Smooth muscle cell (in vitro differentiated cells): ENCODE data around the gene RNU1-4. TPM values are rescaled to one million over a fixed set of nuclear protein-coding genes. Genes with fewer than 3 reads are reported as not detected.
"Not testable (repeated sequence)": the region's sequence is repeated elsewhere in the genome, so short reads cannot be mapped to it uniquely, and the experiment has no call there.

Experiments
- DNase-seq: peaks from one replicate; lab custom pipeline; 2025; ENCODE audit not compliant: unreplicated experiment; lab: John Stamatoyannopoulos, UW
- H2AFZ ChIP-seq: fragments of 200-600 bp; sonication (generic); 2 replicates; pipeline ENCODE4 v1.6.0; 2016; ENCODE audit warnings: antibody characterized with exemption, low read depth, mild to moderate bottlenecking
- H3F3A ChIP-seq: fragments of 200-600 bp; sonication (generic); 2 replicates; pipeline ENCODE4 v1.6.0; 2017; ENCODE audit warnings: antibody characterized with exemption, low read depth
- H3K27ac ChIP-seq: fragments of 200-600 bp; sonication (generic); 2 replicates; pipeline ENCODE4 v1.5.1; 2016; ENCODE audit warnings: low read depth, mild to moderate bottlenecking
- H3K27me3 ChIP-seq: fragments of 200-600 bp; sonication (generic); 2 replicates; pipeline ENCODE4 v1.6.1; 2016; ENCODE audit warnings: low read depth, mild to moderate bottlenecking
- H3K36me3 ChIP-seq: fragments of 200-600 bp; sonication (generic); 2 replicates; pipeline ENCODE4 v1.5.1; 2016; ENCODE audit warnings: low read depth
- H3K4me1 ChIP-seq: fragments of 200-600 bp; sonication (generic); 2 replicates; pipeline ENCODE4 v1.5.1; 2016; ENCODE audit warnings: low read depth
- H3K4me2 ChIP-seq: fragments of 200-600 bp; sonication (generic); 2 replicates; pipeline ENCODE4 v1.6.0; 2016; ENCODE audit warnings: mild to moderate bottlenecking
- H3K4me3 ChIP-seq: fragments of 200-600 bp; sonication (generic); 2 replicates; pipeline ENCODE4 v1.5.1; 2016; ENCODE audit warnings: mild to moderate bottlenecking
- H3K79me2 ChIP-seq: fragments of 200-600 bp; sonication (generic); 2 replicates; pipeline ENCODE4 v1.6.0; 2016; ENCODE audit warnings: low read depth, mild to moderate bottlenecking
- H3K9ac ChIP-seq: fragments of 200-600 bp; sonication (generic); 2 replicates; pipeline ENCODE4 v1.6.0; 2016; ENCODE audit warnings: low read depth
- H3K9me3 ChIP-seq: fragments of 200-600 bp; sonication (generic); replicated peaks from 2 replicates; pipeline ENCODE4 v1.5.1; 2016; ENCODE audit warnings: low read depth
- H4K20me1 ChIP-seq: fragments of 200-600 bp; sonication (generic); 2 replicates; pipeline ENCODE4 v1.6.0; 2016; ENCODE audit warnings: low read depth
- CTCF ChIP-seq: fragments of 200-600 bp; sonication (generic); IDR thresholded peaks from 2 replicates; pipeline ENCODE4 v1.5.1; 2017; ENCODE audit warnings: borderline replicate concordance, mild to moderate bottlenecking, antibody characterized with exemption; ENCODE audit not compliant: insufficient read depth, poor library complexity, severe bottlenecking
- WGBS: methylation state at CpG from one replicate; pipeline ENCODE4 v1.1.7; 2016; ENCODE audit warnings: low lambda C conversion rate; 5-methylcytosine and 5-hydroxymethylcytosine counted together
- polyA plus RNA-seq: library from polyadenylated mRNA; unstranded; fragments of >200 nt; fragmentation: Nextera tagmentation; extraction: Ambion mirVana; gene quantifications from 2 replicates; pipeline ENCODE4 v1.2.1, GENCODE V29; 2016
- total RNA-seq: library from RNA; depleted of rRNA; stranded (reverse); fragments of >200 nt; gene quantifications from 2 replicates; pipeline ENCODE4 v1.2.3, GENCODE V29; 2014

Gene RNU1-4
- total and polyA plus RNA-seq, 2 experiments from 2014 or later: under 0.01 to 4.2 TPM

GRCh38 chr1:16712984-16713383 is 27.3 kb upstream of the RNU1-4 start:
- not testable (repeated sequence) for H3K79me2 ChIP-seq, H3K36me3 ChIP-seq, H2AFZ ChIP-seq, DNase-seq, H3K9me3 ChIP-seq, H4K20me1 ChIP-seq, H3K4me1 ChIP-seq, H3K27ac ChIP-seq, H3K27me3 ChIP-seq, H3K4me3 ChIP-seq, H3K9ac ChIP-seq, H3K4me2 ChIP-seq, H3F3A ChIP-seq
- 93% methylated on average over 3 of the region's 6 CpGs for WGBS

- not testable (repeated sequence) for H3K9ac ChIP-seq, H3K4me2 ChIP-seq, H3K4me1 ChIP-seq, H3K36me3 ChIP-seq, H3K9me3 ChIP-seq, H3F3A ChIP-seq, H3K27me3 ChIP-seq, H2AFZ ChIP-seq, H3K4me3 ChIP-seq, H3K79me2 ChIP-seq, H4K20me1 ChIP-seq, H3K27ac ChIP-seq, DNase-seq
- 33% methylated on average over 4 of the region's 10 CpGs for WGBS
Observed at GRCh38 chr1:16713480-16713879, 26.8 kb upstream of the RNU1-4 start.

- H3K36me3 ChIP-seq: no peaks in the 10 kb centered on the region
- H3K4me1 ChIP-seq: no peaks in the 10 kb centered on the region
- H3K4me3 ChIP-seq: no peak overlapping the region
- H3F3A ChIP-seq: no peaks in the 10 kb centered on the region
- H2AFZ ChIP-seq: no peak overlapping the region
- WGBS: 82% methylated on average over 7 of the region's 7 CpGs
- H3K9ac ChIP-seq: no peak overlapping the region
- no peaks in the 10 kb centered on the region for H3K79me2 ChIP-seq
- DNase-seq: no peak
- H3K4me2 ChIP-seq: no peak overlapping the region
- H3K9me3 ChIP-seq: no peaks in the 10 kb centered on the region
- H3K27me3 ChIP-seq: no peaks in the 10 kb centered on the region
- no peak overlapping the region for H3K27ac ChIP-seq
- no peak for TF ChIP-seq CTCF
- no peaks in the 10 kb centered on the region for H4K20me1 ChIP-seq
Observed at GRCh38 chr1:16716691-16717335, 23.5 kb upstream of the RNU1-4 start.

- H3K9me3 ChIP-seq: no peaks in the 10 kb centered on the region
- H3K4me1 ChIP-seq: no peaks in the 10 kb centered on the region
- WGBS: 49% methylated on average over 20 of the region's 20 CpGs
- H3K36me3 ChIP-seq: no peaks in the 10 kb centered on the region
- no peak for DNase-seq
- no peak overlapping the region for H2AFZ ChIP-seq
- peak overlapping the region; percentile 5 for H3K4me2 ChIP-seq
- no peak overlapping the region for H3K27ac ChIP-seq
- H3K79me2 ChIP-seq: no peaks in the 10 kb centered on the region
- no peak for TF ChIP-seq CTCF
- H3K27me3 ChIP-seq: no peaks in the 10 kb centered on the region
- H3F3A ChIP-seq: no peaks in the 10 kb centered on the region
- H3K4me3 ChIP-seq: no peak overlapping the region
- H4K20me1 ChIP-seq: no peaks in the 10 kb centered on the region
- H3K9ac ChIP-seq: no peak overlapping the region
Observed at GRCh38 chr1:16717336-16718098, 22.8 kb upstream of the RNU1-4 start.

- H3K4me1 ChIP-seq, H3K79me2 ChIP-seq, H3K9me3 ChIP-seq, DNase-seq, H3K27me3 ChIP-seq, H4K20me1 ChIP-seq, H3K4me3 ChIP-seq, H3K27ac ChIP-seq, H3K9ac ChIP-seq, H2AFZ ChIP-seq, H3F3A ChIP-seq, H3K36me3 ChIP-seq, H3K4me2 ChIP-seq: not testable (repeated sequence)
- 91% methylated on average over 14 of the region's 14 CpGs for WGBS
Observed at GRCh38 chr1:16718099-16718907, 22.0 kb upstream of the RNU1-4 start.
